Hepatocyte (in vitro differentiated cells): ENCODE results near the gene NT5C2. TPM values are rescaled to one million over a fixed set of nuclear protein-coding genes. Genes with fewer than 3 reads are reported as not detected.
"Not testable (repeated sequence)": the region's sequence is repeated elsewhere in the genome, so short reads cannot be mapped to it uniquely, and the experiment has no call there.

Experiments used
- DNase-seq: peaks from one replicate; pipeline ENCODE4 v3.0.0-alpha.2; 2016; ENCODE audit warnings: low spot score
- H2AFZ ChIP-seq: fragments of 200-600 bp; sonication (generic); 2 replicates; pipeline ENCODE4 v1.6.0; 2016; ENCODE audit warnings: antibody characterized with exemption, mild to moderate bottlenecking
- H3K27ac ChIP-seq: fragments of 200-600 bp; sonication (generic); 2 replicates; pipeline ENCODE4 v1.5.1; 2016; ENCODE audit warnings: mild to moderate bottlenecking
- H3K27me3 ChIP-seq: fragments of 200-600 bp; sonication (generic); 2 replicates; pipeline ENCODE4 v1.6.1; 2016
- H3K36me3 ChIP-seq: fragments of 200-600 bp; sonication (generic); replicated peaks from 2 replicates; pipeline ENCODE4 v1.5.1; 2016; ENCODE audit warnings: low read depth; ENCODE audit not compliant: insufficient read depth
- H3K4me1 ChIP-seq: fragments of 200-600 bp; sonication (generic); 2 replicates; pipeline ENCODE4 v1.5.1; 2016; ENCODE audit warnings: mild to moderate bottlenecking, moderate library complexity; ENCODE audit not compliant: insufficient read depth
- H3K4me2 ChIP-seq: fragments of 200-600 bp; sonication (generic); 2 replicates; pipeline ENCODE4 v1.6.0; 2016
- H3K4me3 ChIP-seq: fragments of 200-600 bp; sonication (generic); 2 replicates; pipeline ENCODE4 v1.5.1; 2016; ENCODE audit warnings: mild to moderate bottlenecking
- H3K79me2 ChIP-seq: fragments of 200-600 bp; sonication (generic); 2 replicates; pipeline ENCODE4 v1.6.0; 2017; ENCODE audit warnings: mild to moderate bottlenecking
- H3K9me2 ChIP-seq: fragments of 200-600 bp; sonication (generic); replicated peaks from 2 replicates; pipeline ENCODE4 v1.6.0; 2017; ENCODE audit warnings: mild to moderate bottlenecking; ENCODE audit not compliant: insufficient read depth
- H3K9me3 ChIP-seq: fragments of 200-600 bp; sonication (generic); 2 replicates; pipeline ENCODE4 v1.5.1; 2016; ENCODE audit warnings: low read depth, mild to moderate bottlenecking
- H4K20me1 ChIP-seq: fragments of 200-600 bp; sonication (generic); 2 replicates; pipeline ENCODE4 v1.6.0; 2016; ENCODE audit warnings: mild to moderate bottlenecking; ENCODE audit not compliant: insufficient read depth, poor library complexity, severe bottlenecking
- CTCF ChIP-seq: fragments of 200-600 bp; sonication (generic); IDR thresholded peaks from 2 replicates; pipeline ENCODE4 v1.5.1; 2016; ENCODE audit warnings: antibody characterized with exemption, mild to moderate bottlenecking; ENCODE audit not compliant: poor library complexity
- EZH2 ChIP-seq: fragments of 200-600 bp; sonication (generic); IDR thresholded peaks from 2 replicates; pipeline ENCODE4 v1.6.1; 2016; ENCODE audit warnings: antibody characterized with exemption, mild to moderate bottlenecking, borderline replicate concordance
- EZH2phosphoT487 ChIP-seq: fragments of 200-600 bp; sonication (generic); IDR thresholded peaks from one replicate; pipeline ENCODE4 v1.6.1; 2018; ENCODE audit warnings: antibody characterized with exemption, mild to moderate bottlenecking, low read depth, moderate library complexity; ENCODE audit not compliant: unreplicated experiment, severe bottlenecking
- WGBS: methylation state at CpG from one replicate; pipeline ENCODE4 v1.1.6; 2016; ENCODE audit warnings: low lambda C conversion rate; ENCODE audit errors: missing lambda C conversion rate; 5-methylcytosine and 5-hydroxymethylcytosine counted together
- polyA plus RNA-seq: library from polyadenylated mRNA; unstranded; fragments of >200 nt; fragmentation: Nextera tagmentation; extraction: Ambion mirVana; gene quantifications from 2 replicates; pipeline ENCODE4 v1.2.1, GENCODE V29; 2016
- total RNA-seq: library from RNA; depleted of rRNA; stranded (reverse); fragments of >200 nt; gene quantifications from 2 replicates; pipeline ENCODE4 v1.2.3, GENCODE V29; 2014

NT5C2 gene
- total and polyA plus RNA-seq, 2 experiments from 2014 or later, result 50.7 to 52.0 TPM

- no peaks in the 10 kb centered on the region for H3K9me3 ChIP-seq
- no peaks in the 10 kb centered on the region for H3K27me3 ChIP-seq
- H3K4me3 ChIP-seq, result no peak overlapping the region
- H2AFZ ChIP-seq, result no peak overlapping the region
- H3K27ac ChIP-seq, result peak overlapping the region; percentile 95
- no peaks in the 10 kb centered on the region for H3K79me2 ChIP-seq
- 19% methylated on average over 4 of the region's 4 CpGs for WGBS
- H3K9me2 ChIP-seq, result no peaks in the 10 kb centered on the region
- DNase-seq, result peak; percentile 57
- H3K36me3 ChIP-seq, result no peaks in the 10 kb centered on the region
- peaks cover 18% of the 10 kb centered on the region for H3K4me1 ChIP-seq
- TF ChIP-seq EZH2, result no peak
- TF ChIP-seq EZH2phosphoT487, result no peak
- no peak for TF ChIP-seq CTCF
- no peaks in the 10 kb centered on the region for H4K20me1 ChIP-seq
- peak overlapping the region; percentile 32 for H3K4me2 ChIP-seq
Observed at GRCh38 chr10:103231047-103231551, 38.0 kb upstream of the NT5C2 start.

- H3K4me1 ChIP-seq, result peaks cover 18% of the 10 kb centered on the region
- no peak for DNase-seq
- no peaks in the 10 kb centered on the region for H3K27me3 ChIP-seq
- H3K36me3 ChIP-seq, result no peaks in the 10 kb centered on the region
- WGBS, result 83% methylated on average over 1 of the region's 1 CpG
- H2AFZ ChIP-seq, result no peak overlapping the region
- no peak for TF ChIP-seq EZH2phosphoT487
- TF ChIP-seq CTCF, result no peak
- no peak for TF ChIP-seq EZH2
- H3K4me2 ChIP-seq, result no peak overlapping the region
- H4K20me1 ChIP-seq, result no peaks in the 10 kb centered on the region
- peak overlapping the region; percentile 40 for H3K27ac ChIP-seq
- no peaks in the 10 kb centered on the region for H3K9me3 ChIP-seq
- no peak overlapping the region for H3K4me3 ChIP-seq
- H3K79me2 ChIP-seq, result no peaks in the 10 kb centered on the region
- H3K9me2 ChIP-seq, result no peaks in the 10 kb centered on the region
Observed at GRCh38 chr10:103227416-103227815, 34.3 kb upstream of the NT5C2 start.

GRCh38 chr10:103225939-103226338 is 32.9 kb upstream of the NT5C2 start:
- H3K27me3 ChIP-seq, result no peaks in the 10 kb centered on the region
- peaks cover 7% of the 10 kb centered on the region for H3K4me1 ChIP-seq
- no peaks in the 10 kb centered on the region for H3K36me3 ChIP-seq
- no peaks in the 10 kb centered on the region for H3K9me2 ChIP-seq
- no peak overlapping the region for H3K4me2 ChIP-seq
- H2AFZ ChIP-seq, result no peak overlapping the region
- H4K20me1 ChIP-seq, result no peaks in the 10 kb centered on the region
- no peaks in the 10 kb centered on the region for H3K9me3 ChIP-seq
- H3K79me2 ChIP-seq, result no peaks in the 10 kb centered on the region
- no peak for DNase-seq
- H3K4me3 ChIP-seq, result no peak overlapping the region
- H3K27ac ChIP-seq, result no peak overlapping the region
- no peak for TF ChIP-seq CTCF

GRCh38 chr10:103224721-103225120 is 31.6 kb upstream of the NT5C2 start:
- not testable (repeated sequence) for H3K27me3 ChIP-seq, H3K4me1 ChIP-seq, DNase-seq, H3K9me2 ChIP-seq, H4K20me1 ChIP-seq, H2AFZ ChIP-seq, H3K27ac ChIP-seq, H3K4me2 ChIP-seq, H3K79me2 ChIP-seq, H3K36me3 ChIP-seq, H3K4me3 ChIP-seq, H3K9me3 ChIP-seq
- WGBS, result 90% methylated on average over 5 of the region's 5 CpGs
